VCaP (cell line): ENCODE data around the gene LAMA4.
"Not testable (repeated sequence)": the region's sequence is repeated elsewhere in the genome, so short reads cannot be mapped to it uniquely, and the experiment has no call there.

Experiments used
- H3K27ac ChIP-seq: fragments of 450-650 bp; 2 replicates; pipeline ENCODE4 v1.5.1; 2017
- CTCF ChIP-seq: fragments of 450-650 bp; conservative IDR thresholded peaks from 2 replicates; pipeline ENCODE4 v1.5.1; 2017; ENCODE audit warnings: mild to moderate bottlenecking, moderate library complexity

LAMA4 gene

GRCh38 chr6:112206110-112206458 lies 48.3 kb downstream of the LAMA4 start:
- H3K27ac ChIP-seq: no peak overlapping the region
- no peak for TF ChIP-seq CTCF

- H3K27ac ChIP-seq: no peak overlapping the region
- no peak for TF ChIP-seq CTCF
Measured at GRCh38 chr6:112205427-112206109, 48.8 kb downstream of the LAMA4 start.

- TF ChIP-seq CTCF: no peak
- no peak overlapping the region for H3K27ac ChIP-seq
Measured at GRCh38 chr6:112204350-112204706, 50.0 kb downstream of the LAMA4 start.

- no peak for TF ChIP-seq CTCF
Measured at GRCh38 chr6:112203577-112204349, 50.6 kb downstream of the LAMA4 start.

GRCh38 chr6:112202639-112203341 lies 51.6 kb downstream of the LAMA4 start:
- TF ChIP-seq CTCF: no peak
- H3K27ac ChIP-seq: no peak overlapping the region

More at GRCh38 chr6:112203577-112204349, 50.6 kb downstream of the LAMA4 start:
- H3K27ac ChIP-seq: no peak overlapping the region

- H3K27ac ChIP-seq: not testable (repeated sequence)
Measured at GRCh38 chr6:112200185-112200914, 54.0 kb downstream of the LAMA4 start.

- no peak overlapping the region for H3K27ac ChIP-seq
- no peak for TF ChIP-seq CTCF
Measured at GRCh38 chr6:112199001-112199403, 55.4 kb downstream of the LAMA4 start.
